HG03139 (cell line): Measurements from ENCODE around the gene FASLG.
"Not testable (repeated sequence)": the region's sequence is repeated elsewhere in the genome, so short reads cannot be mapped to it uniquely, and the experiment has no call there.

Source experiments
- ATAC-seq: cut with Tn5 transposase; IDR thresholded peaks from one replicate; pipeline ENCODE4 v1.9.1; 2021; ENCODE audit not compliant: unreplicated experiment

The FASLG gene, protein sequence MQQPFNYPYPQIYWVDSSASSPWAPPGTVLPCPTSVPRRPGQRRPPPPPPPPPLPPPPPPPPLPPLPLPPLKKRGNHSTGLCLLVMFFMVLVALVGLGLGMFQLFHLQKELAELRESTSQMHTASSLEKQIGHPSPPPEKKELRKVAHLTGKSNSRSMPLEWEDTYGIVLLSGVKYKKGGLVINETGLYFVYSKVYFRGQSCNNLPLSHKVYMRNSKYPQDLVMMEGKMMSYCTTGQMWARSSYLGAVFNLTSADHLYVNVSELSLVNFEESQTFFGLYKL

DNA sequence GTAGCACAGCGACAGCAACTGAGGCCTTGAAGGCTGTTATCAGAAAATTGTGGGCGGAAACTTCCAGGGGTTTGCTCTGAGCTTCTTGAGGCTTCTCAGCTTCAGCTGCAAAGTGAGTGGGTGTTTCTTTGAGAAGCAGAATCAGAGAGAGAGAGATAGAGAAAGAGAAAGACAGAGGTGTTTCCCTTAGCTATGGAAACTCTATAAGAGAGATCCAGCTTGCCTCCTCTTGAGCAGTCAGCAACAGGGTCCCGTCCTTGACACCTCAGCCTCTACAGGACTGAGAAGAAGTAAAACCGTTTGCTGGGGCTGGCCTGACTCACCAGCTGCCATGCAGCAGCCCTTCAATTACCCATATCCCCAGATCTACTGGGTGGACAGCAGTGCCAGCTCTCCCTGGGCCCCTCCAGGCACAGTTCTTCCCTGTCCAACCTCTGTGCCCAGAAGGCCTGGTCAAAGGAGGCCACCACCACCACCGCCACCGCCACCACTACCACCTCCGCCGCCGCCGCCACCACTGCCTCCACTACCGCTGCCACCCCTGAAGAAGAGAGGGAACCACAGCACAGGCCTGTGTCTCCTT lies at the start of gene FASLG:
Gene FASLG, plus strand, starts transcription at position 233 of the 583 bp plus-strand sequence. Its CDS starts 99 bp downstream, at position 332.
- no peak for ATAC-seq

DNA sequence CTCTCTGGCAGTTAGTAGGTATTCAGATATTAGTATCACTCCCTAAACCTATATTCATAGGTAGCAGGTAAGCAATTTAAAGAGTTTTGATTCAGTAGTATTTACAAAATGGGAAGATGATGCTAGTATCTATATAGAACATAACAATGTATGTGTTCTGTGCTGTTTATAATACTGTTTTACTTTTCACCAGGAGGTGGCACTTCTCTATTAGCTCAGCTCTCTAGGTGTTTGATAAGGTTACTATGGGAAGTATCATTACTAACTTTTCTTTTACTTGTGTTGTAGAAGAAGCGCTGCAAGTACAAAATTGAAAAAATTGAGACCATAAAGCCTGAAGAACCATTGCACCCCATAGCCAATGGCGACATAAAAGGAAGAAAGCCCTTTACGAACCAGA lies 49.4 kb upstream of the FASLG start:
- ATAC-seq: no peak

DNA sequence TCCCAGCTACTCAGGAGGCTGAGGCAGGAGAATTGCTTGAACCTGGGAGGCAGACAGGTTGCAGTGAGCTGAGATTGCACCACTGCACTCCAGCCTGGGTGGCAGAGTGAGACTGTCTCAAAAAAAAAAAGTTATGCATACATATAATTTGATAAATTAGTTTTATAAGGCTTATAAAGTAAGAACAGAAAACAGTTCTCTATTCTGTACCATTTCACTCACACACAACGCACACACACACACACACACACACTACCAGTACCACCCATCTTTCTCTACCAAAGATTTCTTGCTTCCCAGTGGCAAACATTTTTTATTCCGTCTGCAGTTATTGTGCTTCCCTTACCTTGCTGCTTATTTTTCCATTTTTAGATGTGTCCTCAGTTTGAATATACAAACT lies 46.4 kb upstream of the FASLG start:
- no peak for ATAC-seq

DNA sequence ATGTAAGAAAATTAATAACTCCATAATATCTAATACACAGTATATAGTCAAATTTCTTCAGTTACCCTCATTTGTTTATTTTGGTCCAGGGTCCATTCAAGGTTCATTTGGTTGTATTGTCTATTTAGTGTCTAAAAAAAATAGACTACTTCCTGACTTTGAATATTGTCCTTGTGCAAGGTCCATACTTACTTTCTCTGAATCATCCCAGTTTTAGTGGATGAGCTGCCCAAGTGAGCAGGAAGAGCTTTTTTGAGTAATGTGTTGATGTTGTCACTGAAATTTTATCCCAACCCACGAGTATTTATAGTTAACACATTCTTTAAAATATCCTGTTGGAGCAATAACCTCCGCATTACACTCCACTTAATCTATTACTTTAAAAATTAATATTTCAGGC lies 45.6 kb upstream of the FASLG start:
- no peak for ATAC-seq

DNA sequence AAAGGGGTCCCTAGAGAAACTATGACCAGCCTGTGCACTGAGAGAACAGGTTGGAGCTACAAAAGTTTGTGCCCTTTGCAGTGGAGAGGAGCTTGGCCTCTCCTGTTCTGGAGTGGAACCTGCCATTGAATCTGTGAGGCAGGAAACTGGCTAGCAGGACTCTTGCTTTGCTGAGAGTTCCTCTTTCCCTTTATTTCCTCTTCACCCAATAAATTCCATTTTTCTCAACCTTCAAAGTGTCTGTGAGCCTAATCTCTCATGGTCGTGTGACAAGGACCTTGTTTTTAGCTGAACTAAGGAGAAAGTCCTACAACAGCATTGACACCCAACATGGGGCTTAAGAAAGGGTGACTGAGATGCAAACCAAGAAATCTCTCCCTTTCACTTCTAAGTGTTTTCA lies 42.7 kb upstream of the FASLG start:
- ATAC-seq: no peak

DNA sequence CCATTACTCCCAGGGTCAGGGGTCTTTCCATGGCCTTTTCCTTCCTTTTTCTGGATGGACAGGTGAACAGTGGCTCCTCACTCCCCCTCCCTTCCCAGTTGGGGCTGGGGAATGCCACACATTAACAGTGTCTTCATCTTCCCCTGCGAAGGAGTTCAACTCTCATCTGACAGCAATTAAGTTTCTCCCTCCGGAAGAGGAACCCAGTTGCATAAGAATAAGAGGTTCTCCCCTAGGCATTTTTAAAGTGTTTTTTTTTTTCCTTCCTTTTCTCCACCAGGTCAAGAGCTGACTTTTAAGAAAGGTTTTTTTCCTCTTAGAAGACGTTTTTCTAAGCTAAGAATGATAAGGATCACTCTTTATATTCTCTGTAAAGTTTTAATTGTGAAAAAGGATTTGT lies 42.3 kb upstream of the FASLG start:
- no peak for ATAC-seq

DNA sequence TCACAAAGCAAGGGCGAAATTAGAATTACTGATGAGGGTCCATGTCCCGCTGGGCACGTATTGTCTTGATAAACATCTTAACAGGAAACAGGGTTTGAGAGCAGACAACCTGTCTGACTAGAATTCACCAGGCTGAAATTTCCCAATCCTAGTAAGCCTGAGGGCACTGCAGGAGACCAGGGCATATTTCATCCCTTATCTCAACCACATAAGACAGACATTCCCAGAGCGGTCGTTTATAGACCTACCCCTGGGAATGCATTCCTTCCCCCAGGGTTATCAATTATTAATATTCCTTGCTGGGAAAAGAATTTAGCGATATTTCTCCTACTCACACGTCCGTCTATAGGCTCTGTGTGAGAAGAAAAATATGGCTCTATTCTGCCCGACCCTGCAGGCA lies 38.3 kb upstream of the FASLG start:
- not testable (repeated sequence) for ATAC-seq

DNA sequence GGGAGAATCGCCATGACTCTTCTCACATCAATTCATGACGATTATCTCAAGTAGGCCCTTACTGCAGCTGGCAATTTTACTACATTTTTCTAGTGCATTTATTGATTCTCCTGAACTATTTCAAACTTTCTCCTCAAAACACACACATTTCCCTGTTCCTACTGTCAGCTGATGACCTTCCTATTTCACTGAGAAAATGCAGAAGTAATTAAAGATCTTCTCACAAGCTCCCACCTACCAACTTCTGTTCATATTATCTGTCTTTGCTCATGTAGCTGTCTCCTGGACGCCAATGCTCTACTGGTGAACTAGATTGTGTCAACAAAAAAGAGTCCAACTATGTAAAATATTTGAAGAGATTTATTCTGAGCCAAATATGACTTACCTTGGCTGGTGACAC lies 36.4 kb upstream of the FASLG start:
- no peak for ATAC-seq

DNA sequence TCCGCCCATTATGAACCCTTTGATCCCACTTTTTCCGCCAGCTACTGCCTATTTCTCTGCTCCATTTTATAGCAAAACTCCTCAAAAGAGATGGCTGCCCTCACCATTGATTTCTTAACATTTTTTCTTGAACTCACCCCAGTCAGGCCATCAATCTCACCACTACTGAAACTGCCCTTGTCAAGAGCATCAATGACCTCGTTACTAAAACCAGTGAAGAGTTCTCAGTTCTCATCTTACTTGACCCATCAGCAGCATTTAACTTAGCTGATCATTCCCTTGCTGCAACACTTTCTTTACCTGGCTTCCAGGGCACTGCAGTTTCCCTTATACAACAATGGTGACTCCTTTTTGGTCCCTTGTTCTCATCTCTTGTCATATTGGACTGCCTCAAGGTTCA lies 35.2 kb upstream of the FASLG start:
- ATAC-seq: no peak

DNA sequence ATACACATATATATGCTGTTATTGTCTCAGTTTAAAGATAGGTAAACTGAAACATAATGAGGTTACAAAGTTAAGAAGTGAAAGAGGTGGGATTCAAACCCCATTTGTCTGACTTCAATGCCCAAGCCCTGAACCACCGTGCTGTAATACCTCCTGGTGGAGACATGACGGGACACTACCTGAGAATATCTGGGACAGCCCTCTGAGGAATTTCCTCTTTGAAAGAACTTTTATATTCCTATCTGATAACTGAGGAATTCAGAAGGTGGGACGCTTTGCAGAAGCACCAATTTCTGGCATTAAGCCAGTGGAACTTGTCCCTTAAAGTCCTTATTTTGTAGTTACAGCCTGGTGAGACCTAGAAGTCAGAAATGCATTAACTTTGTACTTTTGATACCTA lies 32.1 kb upstream of the FASLG start:
- ATAC-seq: no peak

DNA sequence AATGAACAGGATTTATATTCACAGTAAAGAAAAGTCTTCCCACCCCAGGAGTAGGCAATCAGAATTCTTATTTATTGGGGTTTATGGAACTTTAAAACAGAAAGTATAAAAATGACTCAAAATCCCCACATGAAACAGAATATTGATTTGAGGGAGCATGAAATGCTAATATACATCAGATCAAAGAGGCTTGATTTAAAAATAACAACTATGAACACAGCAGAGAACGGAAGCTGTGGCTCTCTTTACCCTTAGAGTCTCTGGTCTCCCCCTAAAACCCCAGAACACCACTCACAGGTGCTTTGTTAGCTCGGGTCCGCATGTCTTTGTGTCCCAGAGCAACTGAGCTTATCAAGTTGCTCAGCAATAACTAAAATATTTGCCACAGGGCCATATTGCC lies 31.2 kb upstream of the FASLG start:
- no peak for ATAC-seq

DNA sequence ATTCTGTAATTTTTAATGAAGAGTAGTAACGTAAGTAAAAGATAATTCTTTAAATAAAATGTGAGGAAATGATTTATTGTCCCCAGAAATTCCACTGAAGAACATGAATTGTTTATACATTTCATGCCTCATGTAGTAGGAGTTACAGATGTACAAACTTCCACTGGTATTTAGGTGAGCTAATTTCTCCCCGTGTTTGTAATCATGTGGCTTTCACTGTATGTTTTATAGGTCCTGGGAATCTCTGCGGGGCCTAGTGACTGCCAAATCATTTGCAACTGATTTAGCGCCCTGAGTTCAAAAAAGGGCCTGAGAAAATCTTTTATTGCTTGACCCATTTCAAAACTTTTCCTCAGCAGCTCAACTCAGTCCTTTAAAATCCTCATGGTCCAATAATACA lies 30.5 kb upstream of the FASLG start:
- ATAC-seq: no peak

DNA sequence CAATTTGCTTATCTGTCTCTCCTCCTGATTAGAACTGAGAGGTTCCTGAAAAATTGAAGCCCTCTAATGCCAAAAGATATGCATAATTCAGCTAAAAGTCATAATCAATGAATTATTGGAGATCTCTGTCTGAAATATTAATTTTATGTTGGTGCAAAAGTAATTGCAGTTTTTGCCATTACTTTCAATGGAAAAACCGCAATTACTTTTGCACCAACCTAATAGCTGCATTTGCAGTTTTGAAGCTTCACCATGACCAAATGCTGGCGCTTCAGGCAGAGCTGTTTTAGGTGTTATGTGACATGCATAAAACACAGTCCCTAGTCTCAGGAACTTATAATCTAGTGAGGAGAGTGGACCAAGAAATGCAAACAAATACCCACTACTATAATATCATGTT lies 29.7 kb upstream of the FASLG start:
- ATAC-seq: no peak

DNA sequence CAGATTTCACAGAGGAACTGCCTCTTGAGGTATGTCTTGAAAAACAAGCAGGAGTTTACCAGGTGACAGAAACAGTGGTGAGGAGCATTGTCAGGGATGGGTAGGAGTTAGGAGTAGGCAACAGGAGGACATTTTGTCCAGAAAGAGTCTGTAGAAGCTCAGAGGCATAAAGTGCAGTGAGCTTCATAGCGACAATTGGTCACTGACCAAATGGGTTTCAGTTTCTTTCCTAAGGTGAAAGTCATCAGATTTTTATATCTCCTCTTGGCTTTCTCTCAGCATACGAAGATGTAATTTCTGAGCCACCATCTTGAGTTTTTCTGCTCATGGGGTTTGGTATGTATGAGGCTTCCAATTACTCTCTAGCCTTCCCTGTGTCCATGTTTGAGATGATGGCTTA lies 29.3 kb upstream of the FASLG start:
- no peak for ATAC-seq

DNA sequence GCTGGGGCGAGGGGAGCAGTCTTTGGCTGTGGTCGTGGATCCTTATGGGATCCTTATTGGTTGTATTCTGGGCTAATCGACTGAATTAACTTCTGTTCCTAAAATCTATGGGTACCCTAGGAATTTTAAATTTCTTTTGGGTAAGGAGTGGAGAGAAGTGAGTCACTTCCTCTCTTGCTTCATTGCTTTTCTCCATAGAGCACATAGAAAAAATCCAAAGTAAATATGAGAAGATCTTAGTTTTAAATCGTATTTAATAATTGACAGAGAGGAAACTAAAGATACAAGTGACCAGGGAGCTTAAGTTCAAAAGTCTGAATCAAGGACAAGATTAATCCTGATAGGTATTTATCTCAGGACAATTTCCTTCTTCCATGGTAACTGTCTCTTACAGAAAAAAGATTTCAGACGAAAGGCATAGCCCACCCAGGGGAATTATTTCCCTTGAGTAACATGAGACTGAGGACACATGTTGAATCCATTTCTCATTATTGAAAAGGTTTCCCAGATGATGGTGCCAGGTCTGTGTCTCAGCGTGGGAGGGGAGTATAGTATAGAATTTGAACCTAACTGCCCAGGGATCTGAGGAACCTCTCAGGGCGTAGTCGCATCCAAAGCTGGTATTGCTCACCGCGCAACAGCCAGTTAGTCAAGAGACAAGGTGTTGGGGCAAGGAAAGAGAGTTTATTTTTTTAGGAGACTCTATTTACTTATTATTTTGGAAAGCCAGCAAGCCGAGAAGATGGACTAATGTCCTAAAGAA lies 28.7 kb upstream of the FASLG start:
- ATAC-seq: no peak

DNA sequence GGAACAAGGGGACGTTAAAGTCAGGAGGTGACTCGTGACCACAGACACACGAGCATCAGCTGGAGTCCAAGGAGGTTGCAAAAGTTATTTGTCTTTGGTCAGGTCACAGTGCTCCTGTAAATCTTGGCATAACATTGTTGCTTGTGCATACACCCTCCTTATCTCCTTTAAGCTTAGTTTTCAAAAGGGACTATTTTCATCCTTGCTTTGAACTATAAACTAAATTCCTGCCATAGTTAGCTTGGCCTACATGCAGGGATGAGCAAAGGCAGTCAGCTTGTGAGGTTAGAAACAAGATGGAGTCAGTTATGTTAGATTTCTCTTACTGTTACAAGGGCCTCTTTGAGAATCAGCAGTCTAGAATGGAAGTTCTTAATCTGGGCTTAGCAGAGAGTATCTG lies 28.0 kb upstream of the FASLG start:
- no peak for ATAC-seq

DNA sequence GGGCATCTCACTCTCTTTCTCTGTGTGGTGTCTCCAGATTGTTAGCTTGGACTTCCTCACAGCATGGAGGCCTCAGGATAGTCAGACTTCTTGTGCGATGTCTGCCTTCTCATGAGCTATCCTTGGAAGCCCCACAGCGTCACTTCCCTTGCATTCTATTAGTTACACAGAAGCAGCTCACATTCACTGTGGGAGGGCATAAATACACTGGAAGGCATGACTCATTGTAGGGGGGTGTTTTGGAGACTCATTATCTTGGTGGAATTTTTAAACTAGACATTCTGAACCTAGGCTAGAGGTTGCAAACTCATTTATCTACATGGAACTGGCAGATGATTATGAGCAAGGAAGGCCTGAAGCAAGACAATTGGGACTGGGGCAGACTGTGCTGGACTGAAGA lies 21.4 kb upstream of the FASLG start:
- ATAC-seq: no peak

DNA sequence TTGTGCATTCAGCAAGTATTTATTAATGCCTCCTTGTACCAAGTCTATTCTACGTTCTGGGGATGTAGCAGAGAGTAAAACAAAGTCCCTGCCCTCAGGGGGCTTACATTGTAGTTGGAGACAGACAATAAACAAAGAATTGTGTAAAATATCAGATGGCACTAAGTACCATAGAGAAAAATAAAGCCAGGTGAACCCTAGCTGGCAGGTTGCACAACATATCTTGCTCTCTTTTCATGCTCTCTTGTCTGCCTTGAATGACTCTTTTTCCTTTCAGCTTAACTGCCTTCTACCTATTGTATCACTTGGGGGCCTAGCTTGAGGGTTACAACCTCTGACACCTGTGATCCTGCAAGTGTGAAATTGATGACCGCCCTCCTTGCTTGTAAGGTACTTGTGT lies 20.7 kb upstream of the FASLG start:
- ATAC-seq: no peak

DNA sequence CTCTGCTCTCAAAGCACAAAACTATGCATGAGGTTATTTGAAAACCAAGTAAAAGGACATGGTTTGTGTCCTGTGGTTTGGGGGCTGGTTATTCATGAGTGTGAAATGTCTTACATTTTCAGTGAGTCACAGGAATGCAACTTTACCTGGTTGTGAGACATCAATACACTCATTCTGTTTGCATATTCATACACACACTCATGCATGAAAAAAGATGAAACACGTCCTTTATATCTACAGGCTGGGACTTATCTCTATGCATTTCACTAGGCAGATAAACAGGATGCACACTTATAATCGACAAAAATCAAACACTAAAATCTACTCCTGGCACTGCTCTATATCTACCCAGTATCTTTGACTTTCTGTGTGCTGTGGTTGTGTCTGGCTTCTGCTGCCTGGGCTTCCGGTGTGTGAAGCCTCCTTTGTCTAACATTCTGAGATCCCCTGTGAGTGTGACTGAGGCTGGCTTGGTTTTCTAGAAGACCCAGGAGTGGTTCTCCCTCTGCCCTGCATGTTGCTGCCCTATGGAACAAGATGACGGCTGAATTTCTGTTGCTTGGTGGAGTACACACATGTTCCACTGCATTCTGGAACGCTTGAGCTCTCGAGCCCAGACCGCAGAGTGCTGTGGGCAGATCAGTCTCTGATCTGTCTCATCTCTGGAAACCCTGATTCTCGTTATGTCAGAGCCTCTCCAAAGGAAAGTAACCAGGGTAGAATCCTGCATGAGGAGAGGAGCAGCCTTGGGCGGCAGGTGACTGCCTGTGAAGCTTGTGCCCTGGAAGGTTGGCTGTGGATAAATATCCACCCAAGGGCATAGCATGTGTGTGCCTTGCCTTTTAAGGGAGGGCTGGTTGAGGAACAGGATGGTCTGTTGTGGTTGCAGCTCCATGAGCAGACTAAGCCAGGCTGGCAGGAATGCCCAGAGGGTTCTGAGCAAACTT lies 19.7 kb upstream of the FASLG start:
- no peak for ATAC-seq

DNA sequence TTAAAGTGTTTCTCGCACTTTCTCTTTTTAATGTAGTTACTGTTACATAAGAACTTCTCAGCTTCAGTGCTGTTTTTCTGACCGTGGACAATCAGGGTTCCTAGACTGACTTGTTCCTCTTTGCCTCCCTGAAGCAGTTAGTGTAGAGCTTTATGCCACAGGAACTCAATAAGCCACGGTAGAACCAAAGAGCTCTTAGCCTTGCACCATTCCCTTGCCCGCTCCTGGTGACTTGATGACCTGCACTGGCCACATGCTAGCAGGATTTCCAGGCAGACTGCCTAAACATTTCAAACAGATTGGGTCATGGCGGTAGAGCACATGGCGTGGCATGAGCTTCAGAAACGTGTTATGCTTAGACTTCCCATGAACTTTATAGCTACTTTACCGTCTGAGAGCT lies 18.8 kb upstream of the FASLG start:
- no peak for ATAC-seq

DNA sequence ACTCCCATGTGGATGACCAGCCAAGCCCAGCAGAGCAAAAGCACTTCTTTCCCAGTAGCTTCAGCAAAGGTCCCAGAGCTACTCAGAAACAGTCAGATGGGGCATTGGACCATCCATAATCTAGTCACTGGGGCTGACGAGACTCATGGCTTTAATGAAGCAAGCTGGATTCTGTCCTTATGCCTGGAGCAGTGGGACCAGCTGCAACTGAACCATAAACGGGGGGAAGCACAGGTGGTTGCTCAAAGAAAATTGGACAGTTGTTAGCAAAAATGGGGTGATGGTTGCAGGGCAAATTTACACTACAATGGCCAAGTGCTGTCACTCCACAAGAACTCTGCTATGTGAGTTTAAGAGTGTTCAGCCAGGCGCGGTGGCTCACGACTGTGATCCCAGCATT lies 17.4 kb upstream of the FASLG start:
- ATAC-seq: no peak
